Measurements from ENCODE around the gene SGCA.
A peak's percentile ranks its signal among the peaks of the same experiment; 100 is the strongest.

Gene SGCA

GRCh38 chr17:50149417-50150353, 16.1 kb upstream of the SGCA start:
- DNase-seq (ENCODE audit: low read depth), result no peak

GRCh38 chr17:50150354-50151040, 15.3 kb upstream of the SGCA start, which contains the start of gene PPP1R9B:
PPP1R9B (minus strand) TSS chr17:50150677; CDS start chr17:50150513, 164 bp downstream.
- no peak for DNase-seq (ENCODE audit: low read depth)

DNA sequence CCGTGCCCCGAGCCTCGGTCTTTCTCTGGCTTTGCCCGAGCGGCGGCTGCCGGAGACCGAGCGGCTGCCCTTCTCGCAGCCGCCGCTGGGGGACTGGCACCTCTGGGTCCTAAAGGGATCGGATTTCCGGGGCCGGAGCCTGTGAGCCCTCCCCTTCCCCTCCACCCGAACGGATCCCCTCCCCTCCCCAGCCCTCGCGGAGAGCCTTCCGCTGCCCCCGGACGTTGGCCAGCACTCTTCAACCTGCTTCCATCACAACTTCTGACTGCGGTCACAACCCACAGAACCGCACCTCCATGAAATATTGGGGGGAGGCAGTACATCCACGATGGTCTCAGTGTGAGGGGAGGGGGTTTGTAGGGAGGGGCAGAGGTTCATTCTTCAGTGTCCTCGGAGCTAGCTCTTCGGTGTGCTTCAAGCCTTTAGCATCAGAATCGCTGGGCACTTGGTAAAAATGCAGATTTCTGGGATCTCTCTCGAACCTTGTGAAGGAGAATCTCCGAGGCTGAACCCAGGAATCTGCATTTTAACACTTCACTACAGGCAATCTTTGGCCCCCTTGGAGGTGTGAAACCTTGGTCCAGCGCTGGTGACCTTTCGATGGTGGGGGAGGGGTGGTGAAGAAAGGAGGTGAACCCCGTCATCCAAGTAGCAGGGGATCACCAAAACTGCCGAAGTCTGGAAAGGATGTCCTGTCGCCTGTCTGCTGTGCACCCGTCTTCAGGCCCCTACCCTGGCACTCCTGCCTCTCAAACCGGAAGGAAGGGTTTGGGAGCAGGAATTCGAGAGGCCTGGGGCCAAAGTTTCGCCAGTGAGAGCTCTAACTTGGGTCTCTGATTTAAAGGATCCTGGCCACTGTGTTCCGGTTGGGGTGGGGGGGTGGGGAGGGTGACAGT, 14.5 kb upstream of the SGCA start:
- peak; percentile 81 for DNase-seq (ENCODE audit: low read depth)

DNA sequence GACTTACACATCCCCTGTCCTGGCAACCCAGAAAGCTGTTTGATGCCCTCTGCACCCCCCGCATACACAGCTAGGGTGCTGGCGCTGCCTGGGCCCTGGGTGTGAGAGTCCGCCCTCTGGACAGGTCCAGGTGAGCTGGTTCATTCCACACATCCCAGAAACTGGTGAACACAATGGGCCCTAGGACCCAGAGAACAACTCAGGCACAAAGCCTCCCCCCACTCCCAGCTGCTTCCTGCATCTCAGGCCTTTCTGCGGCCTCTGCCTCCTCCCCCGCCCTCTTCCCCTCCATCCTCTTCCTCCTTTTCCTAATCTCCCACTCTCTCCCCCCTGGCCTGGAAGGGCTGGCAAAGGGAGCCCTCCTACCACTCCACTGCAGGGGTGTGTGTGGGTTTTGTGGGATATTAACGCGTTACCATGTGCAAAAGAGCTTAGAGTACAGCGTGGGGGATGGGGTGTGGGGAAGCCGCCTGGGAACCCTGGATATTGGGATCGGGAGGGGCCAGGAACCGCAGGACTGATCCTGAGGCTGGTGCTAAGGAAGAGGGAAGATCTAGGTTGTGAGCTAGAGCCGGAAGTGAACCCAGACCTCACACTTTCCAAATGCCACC, 13.8 kb upstream of the SGCA start:
- peak; percentile 53 for DNase-seq (ENCODE audit: low read depth)

DNA sequence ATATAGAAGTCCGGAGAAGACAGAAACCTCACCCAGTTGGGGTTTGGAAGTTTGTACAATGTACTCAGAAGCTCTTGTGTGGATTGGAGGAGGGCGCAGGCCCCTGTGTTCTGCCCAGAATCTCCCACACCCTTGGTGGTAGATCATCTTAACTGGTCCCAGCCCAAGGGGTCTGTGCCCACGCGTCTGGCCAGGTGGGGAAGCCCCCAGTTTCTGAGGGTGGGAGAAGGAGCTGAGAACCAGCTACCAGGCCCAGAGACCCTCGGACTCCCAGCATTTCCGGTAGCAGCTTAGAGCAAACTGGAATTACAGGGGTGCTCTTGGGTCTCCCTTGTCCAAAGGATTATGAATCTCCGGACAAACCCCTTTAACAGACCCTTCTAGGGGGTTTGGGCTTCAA, 13.1 kb upstream of the SGCA start:
- no peak for DNase-seq (ENCODE audit: low read depth)

DNA sequence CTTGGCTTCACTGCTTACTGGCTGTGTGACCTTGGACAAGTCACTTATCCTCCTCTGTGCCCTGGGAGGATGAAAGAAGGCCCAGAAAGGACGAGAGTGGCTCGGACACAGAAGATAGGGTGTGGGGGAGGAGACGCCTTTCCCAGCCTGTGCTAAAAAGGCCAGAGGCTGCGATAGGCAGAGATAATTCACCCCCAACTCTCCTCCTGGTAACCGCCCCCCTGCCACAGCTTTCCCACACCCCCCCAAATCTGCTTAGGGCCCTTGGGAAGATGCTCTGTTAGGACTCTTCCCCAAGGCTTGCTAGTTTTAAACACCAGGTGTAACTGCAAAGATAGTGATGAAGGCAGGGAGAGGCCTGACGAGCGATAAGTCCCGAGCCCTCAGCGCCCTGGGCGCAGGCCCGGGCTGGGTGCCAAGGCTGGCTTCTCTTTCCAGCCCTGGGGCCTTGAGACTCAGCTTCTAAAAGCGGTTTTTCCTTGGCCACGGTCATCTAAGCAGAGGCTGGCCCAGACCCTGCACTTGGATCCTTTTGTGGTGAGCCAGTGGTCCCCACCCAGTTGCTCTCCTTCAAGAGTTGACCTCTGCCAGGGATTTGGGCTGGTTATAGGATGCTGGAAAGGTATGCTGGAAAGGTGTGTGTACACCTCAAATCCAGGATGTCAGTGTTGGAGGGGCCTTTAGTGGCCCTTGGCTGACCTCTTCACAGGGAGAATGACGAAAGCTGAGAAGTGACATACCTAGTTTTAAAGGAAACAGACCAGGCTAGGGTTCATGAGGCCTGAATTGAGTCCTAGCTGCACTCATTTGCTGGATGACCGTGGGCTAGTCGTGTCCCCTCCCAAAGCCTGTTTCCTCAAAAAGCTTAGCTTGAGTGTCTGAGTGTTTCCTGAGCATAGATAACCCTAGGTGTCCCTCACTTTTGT, 11.9 kb upstream of the SGCA start:
- DNase-seq (ENCODE audit: low read depth), result no peak

- no peak for DNase-seq (ENCODE audit: low read depth)
Observed at GRCh38 chr17:50154604-50155003, 11.2 kb upstream of the SGCA start.

GRCh38 chr17:50155115-50155819, 10.5 kb upstream of the SGCA start:
- no peak for DNase-seq (ENCODE audit: low read depth)

DNA sequence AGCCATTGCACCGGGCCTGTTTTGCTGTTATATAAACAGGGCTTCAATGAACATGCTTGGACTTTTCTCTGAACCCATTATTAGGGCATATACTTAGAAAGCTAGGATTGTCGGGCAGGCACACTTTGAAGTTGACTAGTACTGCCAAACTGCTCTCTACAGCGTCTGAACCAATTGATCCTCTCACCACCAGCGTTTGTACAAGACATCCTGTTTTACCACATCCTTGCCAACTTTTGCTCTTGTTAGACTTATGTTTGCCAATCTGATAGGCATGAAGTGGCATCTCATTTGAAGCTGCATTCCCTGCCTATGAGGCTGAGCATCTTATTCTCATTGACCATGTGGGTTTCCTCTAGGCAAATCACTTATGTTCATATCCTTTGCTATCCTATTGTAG, 7.9 kb upstream of the SGCA start:
- no peak for DNase-seq (ENCODE audit: low read depth)

GRCh38 chr17:50161023-50161910, 4.5 kb upstream of the SGCA start:
- DNase-seq (ENCODE audit: low read depth), result peak; percentile 97

DNA sequence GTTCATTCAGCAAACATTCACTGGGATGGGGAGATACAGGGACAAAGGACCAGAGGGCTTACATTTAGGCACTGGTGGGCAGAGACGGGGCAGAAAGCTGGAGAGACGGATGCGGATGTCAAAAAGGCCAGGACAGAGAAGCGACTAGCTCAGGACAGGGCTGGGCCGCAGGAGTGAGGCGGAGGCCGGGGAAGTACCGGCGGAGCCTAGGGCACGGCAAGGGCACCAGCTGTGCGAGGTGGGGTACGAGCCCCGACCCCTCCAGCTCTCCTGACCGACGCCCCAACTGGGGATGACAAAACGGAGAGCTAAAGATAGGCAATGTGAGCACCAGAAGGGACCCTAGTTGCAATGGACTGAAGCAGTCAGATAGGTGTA, 3.9 kb upstream of the SGCA start:
- no peak for DNase-seq (ENCODE audit: low read depth)

GRCh38 chr17:50162466-50163254, 3.1 kb upstream of the SGCA start:
- no peak for DNase-seq (ENCODE audit: low read depth)

DNA sequence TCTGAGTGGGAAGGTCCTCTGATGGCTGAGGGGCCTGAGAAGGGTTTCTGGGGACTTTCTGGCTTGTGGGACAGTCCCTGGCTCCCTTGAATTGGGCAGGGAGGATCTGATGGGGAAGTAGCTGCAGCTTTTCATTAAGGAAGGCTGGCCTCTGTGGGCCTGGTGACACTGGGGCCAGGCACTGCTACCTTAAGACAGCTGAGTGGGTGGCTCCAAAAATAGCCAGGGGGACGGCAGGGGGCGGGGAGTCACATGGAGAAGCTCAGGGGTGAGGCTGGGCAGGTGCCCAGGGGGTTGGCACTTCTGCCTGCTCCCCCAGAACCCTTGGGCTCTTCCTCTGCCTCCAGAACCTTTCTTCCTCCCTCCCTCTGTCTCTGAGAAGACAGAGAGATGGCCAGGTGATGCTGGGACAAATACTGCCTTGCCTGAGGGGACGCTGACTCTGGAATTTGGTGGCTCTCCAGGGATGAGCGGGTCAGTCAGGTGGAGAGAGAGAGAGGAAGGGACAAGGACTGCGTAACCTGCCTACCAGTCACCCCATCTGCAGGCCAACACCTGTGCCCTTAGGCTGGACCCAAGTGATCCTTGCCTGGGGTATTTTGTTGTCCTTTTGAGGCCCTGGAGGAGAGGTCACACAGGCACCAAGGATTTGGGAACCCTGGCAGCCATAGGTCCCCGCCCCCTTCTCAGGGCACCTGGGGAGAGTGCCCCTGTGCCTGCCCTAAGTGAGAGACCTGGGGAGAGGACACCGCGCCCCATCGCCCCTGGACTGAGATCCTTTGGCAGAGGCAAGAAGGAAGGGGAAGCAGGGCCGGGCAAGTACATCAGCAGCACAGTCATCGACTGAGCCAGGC, 1.7 kb upstream of the SGCA start:
- DNase-seq (ENCODE audit: low read depth), result no peak

GRCh38 chr17:50164697-50164988, 1.2 kb upstream of the SGCA start:
- DNase-seq (ENCODE audit: low read depth), result no peak

DNA sequence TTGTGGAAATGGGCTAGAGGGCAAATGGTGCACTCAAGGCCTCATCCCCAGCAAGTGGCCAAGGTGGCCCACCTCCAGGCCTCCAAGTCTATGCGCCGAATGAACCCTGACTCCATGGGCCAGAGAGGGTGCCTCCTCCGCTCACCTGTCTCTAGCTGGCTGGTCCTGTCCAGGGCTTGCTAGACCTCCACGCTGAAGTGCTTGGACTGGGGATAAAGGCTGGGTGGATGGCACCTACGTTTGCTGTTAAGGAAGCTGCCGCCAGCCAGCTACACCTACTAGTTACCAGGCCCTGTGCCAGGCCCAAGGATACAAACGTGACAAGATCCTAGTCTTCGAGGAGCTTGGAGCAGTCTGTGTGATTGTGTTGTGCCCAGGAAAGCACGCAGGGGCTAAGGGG, 739 bp upstream of the SGCA start:
- DNase-seq (ENCODE audit: low read depth), result no peak

DNA sequence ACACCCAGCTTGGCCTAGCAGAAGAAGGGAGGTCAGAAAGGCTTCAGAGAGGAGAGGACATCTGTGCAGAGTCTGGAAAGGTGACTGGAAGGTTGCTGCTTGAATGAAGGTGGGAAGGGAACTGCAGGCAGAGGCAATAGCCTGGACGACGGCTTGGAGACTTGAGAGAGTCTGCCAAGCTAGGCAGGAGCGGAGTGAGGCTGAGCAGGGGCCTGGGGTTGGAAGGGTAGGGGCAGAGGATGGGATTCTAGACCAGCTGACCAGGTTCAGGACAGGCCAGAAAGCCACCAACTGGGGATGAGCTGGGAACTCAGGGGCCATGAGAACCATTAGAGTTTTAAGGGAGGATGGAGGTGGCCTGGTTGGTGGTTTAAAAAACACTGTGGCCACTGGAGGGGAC, 339 bp upstream of the SGCA start:
- no peak for DNase-seq (ENCODE audit: low read depth)

- DNase-seq (ENCODE audit: low read depth), result no peak
Observed at GRCh38 chr17:50166518-50167181, 845 bp downstream of the SGCA start.

Measured in activated T-cell treated with anti-CD3 and anti-CD28 coated beads for 24 hours (primary cell).